IMR-90 (cell line): ENCODE data around the gene APCDD1L. TPM values are rescaled to one million over a fixed set of nuclear protein-coding genes. Genes with fewer than 3 reads are reported as not detected.

ENCODE experiments used
- ATAC-seq: fragments of 200-7000 bp; cut with Tn5 transposase; 2 replicates; pipeline ENCODE4 v1.9.1; 2020; ENCODE audit warnings: low read depth, mild to moderate bottlenecking, moderate library complexity
- BruUV-seq: library from RNA; stranded (reverse); fragments of 400-500 nt; replicated peaks from 2 replicates; lab custom pipeline; 2021; lab: Mats Ljungman, UMichigan
- CTCF ChIA-PET: fragments of 300-600 bp; formaldehyde crosslinking; extraction: SDS; loops from one replicate; lab custom pipeline; 2021; ENCODE audit warnings: antibody characterized with exemption; lab: Yijun Ruan, JAX
- POLR2A ChIA-PET: fragments of 300-600 bp; sonication (Branson Sonifier 250); formaldehyde crosslinking; loops from one replicate; lab custom pipeline; 2022; ENCODE audit warnings: antibody characterized with exemption; ENCODE audit not compliant: unreplicated experiment; lab: Charles Lee
- DNase-seq: peaks from one replicate; pipeline ENCODE4 v3.0.0; 2013
- H2AFZ ChIP-seq: replicated peaks from 2 replicates; pipeline ENCODE3; 2013; ENCODE audit warnings: low read length, mild to moderate bottlenecking; ENCODE audit not compliant: poor library complexity
- H2AK5ac ChIP-seq: 2 replicates; pipeline ENCODE4 v1.6.1; 2013; ENCODE audit warnings: low read depth, low read length, inconsistent platforms
- H2AK9ac ChIP-seq: replicated peaks from 2 replicates; pipeline ENCODE3; 2013; ENCODE audit warnings: mild to moderate bottlenecking, low read depth, low read length, moderate library complexity; ENCODE audit not compliant: poor library complexity
- H2BK120ac ChIP-seq: 2 replicates; pipeline ENCODE4 v1.6.1; 2013; ENCODE audit warnings: low read depth, low read length, inconsistent platforms
- H2BK15ac ChIP-seq: 3 replicates; pipeline ENCODE4 v1.6.1; 2013; ENCODE audit warnings: low read depth, low read length, inconsistent platforms
- H2BK20ac ChIP-seq: 2 replicates; pipeline ENCODE4 v1.6.1; 2013; ENCODE audit warnings: low read depth, mild to moderate bottlenecking, inconsistent platforms, low read length, moderate library complexity
- H2BK5ac ChIP-seq: 2 replicates; pipeline ENCODE4 v1.6.1; 2013; ENCODE audit warnings: mild to moderate bottlenecking, low read depth, low read length, inconsistent platforms; ENCODE audit not compliant: poor library complexity, severe bottlenecking
- H3K14ac ChIP-seq: replicated peaks from 2 replicates; pipeline ENCODE4 v1.6.1; 2013; ENCODE audit warnings: low read depth, low read length, inconsistent platforms
- H3K18ac ChIP-seq: 2 replicates; pipeline ENCODE4 v1.6.1; 2013; ENCODE audit warnings: low read depth, low read length, control low read depth
- H3K23ac ChIP-seq: 2 replicates; pipeline ENCODE4 v1.6.1; 2013; ENCODE audit warnings: low read depth, low read length, inconsistent platforms
- H3K27ac ChIP-seq: 2 replicates; pipeline ENCODE4 v1.5.1; 2013; ENCODE audit warnings: mild to moderate bottlenecking, control low read depth, low read length; ENCODE audit not compliant: insufficient read depth
- H3K27me3 ChIP-seq: 2 replicates; pipeline ENCODE4 v1.6.1; 2013; ENCODE audit warnings: low read length; ENCODE audit not compliant: control insufficient read depth, insufficient read depth
- H3K36me3 ChIP-seq: 2 replicates; pipeline ENCODE4 v1.6.1; 2013; ENCODE audit warnings: low read length, mixed read lengths; ENCODE audit not compliant: control insufficient read depth, insufficient read depth
- H3K4ac ChIP-seq: 2 replicates; pipeline ENCODE4 v1.6.1; 2013; ENCODE audit warnings: low read depth, low read length, inconsistent platforms
- H3K4me1 ChIP-seq: 2 replicates; pipeline ENCODE4 v1.6.1; 2013; ENCODE audit warnings: low read length, mixed read lengths; ENCODE audit not compliant: control insufficient read depth, insufficient read depth
- H3K4me2 ChIP-seq: 2 replicates; pipeline ENCODE4 v1.6.1; 2013; ENCODE audit warnings: low read depth, mild to moderate bottlenecking, control low read depth, low read length, moderate library complexity
- H3K4me3 ChIP-seq: 2 replicates; pipeline ENCODE4 v1.5.1; 2013; ENCODE audit warnings: low read depth, mild to moderate bottlenecking, control low read depth, low read length, moderate library complexity; ENCODE audit not compliant: insufficient read depth
- H3K56ac ChIP-seq: 2 replicates; pipeline ENCODE4 v1.6.1; 2013; ENCODE audit warnings: low read length, inconsistent platforms; ENCODE audit not compliant: insufficient read depth; ENCODE audit errors: extremely low read depth
- H3K79me1 ChIP-seq, 2 experiments: 2 replicates each; pipeline ENCODE4 v1.6.1; 2013; ENCODE audit warnings: low read length in 2 of 2, inconsistent platforms in 1 of 2, low read depth in 1 of 2
- H3K9ac ChIP-seq: 2 replicates; pipeline ENCODE4 v1.6.1; 2013; ENCODE audit warnings: low read depth, low read length, control low read depth
- H3K9me1 ChIP-seq: 2 replicates; pipeline ENCODE4 v1.6.1; 2013; ENCODE audit warnings: low read length, inconsistent platforms; ENCODE audit not compliant: insufficient read depth
- H3K9me3 ChIP-seq: 2 replicates; pipeline ENCODE4 v1.6.1; 2013; ENCODE audit warnings: low read length; ENCODE audit not compliant: control insufficient read depth, insufficient read depth
- H4K20me1 ChIP-seq: 2 replicates; pipeline ENCODE4 v1.6.1; 2013; ENCODE audit warnings: low read length, inconsistent platforms; ENCODE audit not compliant: insufficient read depth
- H4K5ac ChIP-seq: 2 replicates; pipeline ENCODE4 v1.6.1; 2013; ENCODE audit warnings: mild to moderate bottlenecking, low read depth, low read length, control low read depth
- H4K8ac ChIP-seq, 2 experiments: 2 replicates each; pipeline ENCODE4 v1.6.1; 2013; ENCODE audit warnings: low read depth in 2 of 2, low read length in 2 of 2, control low read depth in 1 of 2, inconsistent platforms in 1 of 2
- H4K91ac ChIP-seq: 2 replicates; pipeline ENCODE4 v1.6.1; 2013; ENCODE audit warnings: low read depth, low read length, inconsistent platforms; ENCODE audit not compliant: insufficient read depth
- BHLHE40 ChIP-seq: fragments of 150-350 bp; IDR thresholded peaks from 2 replicates; pipeline ENCODE4 v1.6.1; 2016; ENCODE audit warnings: mild to moderate bottlenecking, low read depth, low read length
- CEBPB ChIP-seq: IDR thresholded peaks from 2 replicates; pipeline ENCODE4 v1.6.1; 2012; ENCODE audit warnings: low read depth, low read length, improper control_type of control experiment
- CHD1 ChIP-seq: IDR thresholded peaks from 2 replicates; pipeline ENCODE4 v1.6.1; 2012; ENCODE audit warnings: low read depth, low read length, improper control_type of control experiment
- MAFK ChIP-seq: IDR thresholded peaks from 2 replicates; pipeline ENCODE4 v1.6.1; 2012; ENCODE audit warnings: low read depth, low read length, improper control_type of control experiment
- NFE2L2 ChIP-seq: fragments of 150-350 bp; IDR thresholded peaks from 2 replicates; pipeline ENCODE4 v1.6.1; 2016; ENCODE audit warnings: low read depth, mild to moderate bottlenecking, low read length
- RAD21 ChIP-seq: IDR thresholded peaks from 2 replicates; pipeline ENCODE4 v1.6.1; 2012; ENCODE audit warnings: low read length, improper control_type of control experiment
- WGBS, 2 experiments: methylation state at CpG; one replicate each; pipeline versions ENCODE4 v1.1.5 to v1.1.7; 2013; ENCODE audit warnings: missing lambda C conversion rate in 2 of 2; ENCODE audit not compliant: insufficient read length in 1 of 2; ENCODE audit errors: extremely low coverage in 2 of 2; 5-methylcytosine and 5-hydroxymethylcytosine counted together
- dilution Hi-C: fragments of 300-500 bp; cut with HindIII; formaldehyde crosslinking; loops from one replicate; pipeline ENCODE4 v1.14.3; 2018; ENCODE audit warnings: low sequenced_read_pairs; ENCODE audit not compliant: unreplicated experiment
- in situ Hi-C: fragments of 300-500 bp; cut with MboI; formaldehyde crosslinking; loops from 3 replicates; pipeline ENCODE4 v1.14.3; 2019; ENCODE audit warnings: low sequenced_read_pairs, inconsistent platforms, mixed read lengths
- intact Hi-C: fragments of 100-400 bp; cut with micrococcal nuclease; formaldehyde crosslinking; loops from 2 replicates; pipeline ENCODE4 v1.10.0; 2022
- polyA plus RNA-seq, 3 experiments: library from polyadenylated mRNA; depleted of rRNA; stranded (reverse); fragments of >200 nt; gene quantifications; 2 replicates each; pipeline ENCODE4 v1.2.3, GENCODE V29; 2012; ENCODE audit warnings: low replicate concordance in 1 of 3
- total RNA-seq: library from RNA; depleted of rRNA; stranded (reverse); fragments of >200 nt; gene quantifications from 2 replicates; pipeline ENCODE4 v1.2.3, GENCODE V29; 2012
- TF ChIP-seq, protein P1 (sequence below): conservative IDR thresholded peaks from 2 replicates; pipeline ENCODE4 v1.5.1; 2012; ENCODE audit warnings: mild to moderate bottlenecking, low read depth, low read length, improper control_type of control experiment

Gene APCDD1L
- total and polyA plus RNA-seq, 2 of the 4 experiments (the other 2 are of a cell fraction), result 2.5 to 18.3 TPM

GRCh38 chr20:58449681-58450221, 65.4 kb downstream of the APCDD1L start:
- 0 out of 2 replicates have a peak, but pooled peaks cover 1% of the 10 kb centered on the region for H3K4me1 ChIP-seq
- BruUV-seq, result no TSS peak
- intact Hi-C loops, result loop anchor here (5.0 kb wide), 1 partner anchor 203 kb away; the partner anchor contains the start of gene STX16
- H3K4me2 ChIP-seq, result no peak overlapping the region
- no peak overlapping the region for H2AK5ac ChIP-seq
- H3K79me1 ChIP-seq, result peaks cover 7 to 45% of the 10 kb centered on the region in 2 experiments; a peak in 3 of 4 replicates
- no peak overlapping the region for H4K8ac ChIP-seq
- TF ChIP-seq BHLHE40 (no peak), NFE2L2 (no peak), CHD1 (no peak), CEBPB (no peak), RAD21 (no peak), MAFK (no peak)
- TF ChIP-seq, protein P1, sequence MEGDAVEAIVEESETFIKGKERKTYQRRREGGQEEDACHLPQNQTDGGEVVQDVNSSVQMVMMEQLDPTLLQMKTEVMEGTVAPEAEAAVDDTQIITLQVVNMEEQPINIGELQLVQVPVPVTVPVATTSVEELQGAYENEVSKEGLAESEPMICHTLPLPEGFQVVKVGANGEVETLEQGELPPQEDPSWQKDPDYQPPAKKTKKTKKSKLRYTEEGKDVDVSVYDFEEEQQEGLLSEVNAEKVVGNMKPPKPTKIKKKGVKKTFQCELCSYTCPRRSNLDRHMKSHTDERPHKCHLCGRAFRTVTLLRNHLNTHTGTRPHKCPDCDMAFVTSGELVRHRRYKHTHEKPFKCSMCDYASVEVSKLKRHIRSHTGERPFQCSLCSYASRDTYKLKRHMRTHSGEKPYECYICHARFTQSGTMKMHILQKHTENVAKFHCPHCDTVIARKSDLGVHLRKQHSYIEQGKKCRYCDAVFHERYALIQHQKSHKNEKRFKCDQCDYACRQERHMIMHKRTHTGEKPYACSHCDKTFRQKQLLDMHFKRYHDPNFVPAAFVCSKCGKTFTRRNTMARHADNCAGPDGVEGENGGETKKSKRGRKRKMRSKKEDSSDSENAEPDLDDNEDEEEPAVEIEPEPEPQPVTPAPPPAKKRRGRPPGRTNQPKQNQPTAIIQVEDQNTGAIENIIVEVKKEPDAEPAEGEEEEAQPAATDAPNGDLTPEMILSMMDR, result no peak
- H2BK15ac ChIP-seq, result no peak overlapping the region
- no CpG with 5 or more reads among the region's 10 CpGs for WGBS, 2 experiments
- no peak overlapping the region for H2AK9ac ChIP-seq
- no peak overlapping the region for H2BK120ac ChIP-seq
- dilution Hi-C loops, result no loop called here
- H3K27me3 ChIP-seq, result no peaks in the 10 kb centered on the region
- H3K36me3 ChIP-seq, result peaks cover 20% of the 10 kb centered on the region
- no peak overlapping the region; the same call in none of the 2 replicates for H3K23ac ChIP-seq
- no peak overlapping the region for H4K91ac ChIP-seq
- no peak overlapping the region for H3K4ac ChIP-seq
- H3K18ac ChIP-seq, result no peak overlapping the region
- H3K9me3 ChIP-seq, result 0 out of 2 replicates have a peak, but pooled peaks cover 2% of the 10 kb centered on the region
- peaks cover 5% of the 10 kb centered on the region; the same call in 1 of the 2 replicates for H3K9me1 ChIP-seq
- H3K14ac ChIP-seq, result no peak overlapping the region
- H3K27ac ChIP-seq, result no peak overlapping the region
- no peak overlapping the region for H3K4me3 ChIP-seq
- ATAC-seq (no peak), DNase-seq (no peak)
- no peak overlapping the region for H4K5ac ChIP-seq
- in situ Hi-C loops, result no loop called here
- no peak overlapping the region for H2BK5ac ChIP-seq
- no peak overlapping the region for H2BK20ac ChIP-seq
- ChIA-PET POLR2A (no interaction called here), CTCF (no interaction called here)
- no peak overlapping the region for H2AFZ ChIP-seq
- H3K9ac ChIP-seq, result no peak overlapping the region
- H4K20me1 ChIP-seq, result 0 out of 2 replicates have a peak, but pooled peaks cover 3% of the 10 kb centered on the region
- no peak overlapping the region for H3K56ac ChIP-seq
